GM23248 (cell line): Measurements from ENCODE around the gene ABCA12.

Experiments used
- EZH2 ChIP-seq: fragments of 200-600 bp; sonication (generic); IDR thresholded peaks from 2 replicates; pipeline ENCODE4 v1.6.1; 2018; ENCODE audit warnings: antibody characterized with exemption, mild to moderate bottlenecking; ENCODE audit not compliant: insufficient read depth, poor library complexity, severe bottlenecking
- EZH2phosphoT487 ChIP-seq: fragments of 200-600 bp; sonication (generic); IDR thresholded peaks from 2 replicates; pipeline ENCODE4 v1.6.1; 2018; ENCODE audit warnings: antibody characterized with exemption, moderate library complexity, mild to moderate bottlenecking, low read depth; ENCODE audit not compliant: insufficient read depth

GRCh38 chr2:215052404-215052803 lies 86.0 kb downstream of the ABCA12 start:
- TF ChIP-seq EZH2 (no peak), EZH2phosphoT487 (no peak)
